GM23338 (cell line): ENCODE measurements around the gene ARHGEF11. TPM values are rescaled to one million over a fixed set of nuclear protein-coding genes. Genes with fewer than 3 reads are reported as not detected.

Experiments used
- ATAC-seq: fragments of 200-7000 bp; cut with Tn5 transposase; 3 replicates; pipeline ENCODE4 v1.9.1; 2020
- DNase-seq: peaks from one replicate; pipeline ENCODE4 v3.0.0-alpha.2; 2015; ENCODE audit warnings: low spot score
- H2AFZ ChIP-seq: fragments of 200-600 bp; sonication (generic); 2 replicates; pipeline ENCODE4 v1.8.0; 2016; ENCODE audit warnings: antibody characterized with exemption, mild to moderate bottlenecking, moderate library complexity
- H3F3A ChIP-seq: fragments of 200-600 bp; sonication (generic); replicated peaks from 2 replicates; pipeline ENCODE4 v1.8.0; 2017; ENCODE audit warnings: antibody characterized with exemption, mixed run types, low read depth
- H3K27ac ChIP-seq: fragments of 200-600 bp; sonication (generic); 2 replicates; pipeline ENCODE4 v1.6.1; 2016; ENCODE audit warnings: low read depth
- H3K27me3 ChIP-seq: fragments of 200-600 bp; sonication (generic); 2 replicates; pipeline ENCODE4 v1.8.0; 2016; ENCODE audit warnings: mild to moderate bottlenecking, mixed run types, moderate library complexity; ENCODE audit not compliant: insufficient read depth
- H3K36me3 ChIP-seq: fragments of 200-600 bp; sonication (generic); 2 replicates; pipeline ENCODE4 v1.8.0; 2016; ENCODE audit warnings: mild to moderate bottlenecking; ENCODE audit not compliant: insufficient read depth
- H3K4me1 ChIP-seq: fragments of 200-600 bp; sonication (generic); 2 replicates; pipeline ENCODE4 v1.8.0; 2016; ENCODE audit warnings: mild to moderate bottlenecking, moderate library complexity; ENCODE audit not compliant: insufficient read depth
- H3K4me2 ChIP-seq: fragments of 200-600 bp; sonication (generic); 2 replicates; pipeline ENCODE4 v1.7.1; 2017; ENCODE audit warnings: mixed run types
- H3K4me3 ChIP-seq: fragments of 200-600 bp; sonication (generic); 2 replicates; pipeline ENCODE4 v1.6.1; 2016; ENCODE audit warnings: mixed run types
- H3K79me2 ChIP-seq: fragments of 200-600 bp; sonication (generic); replicated peaks from 2 replicates; pipeline ENCODE4 v1.8.0; 2017; ENCODE audit warnings: mild to moderate bottlenecking; ENCODE audit not compliant: insufficient read depth
- H3K9me2 ChIP-seq: fragments of 200-600 bp; sonication (generic); 2 replicates; pipeline ENCODE4 v1.8.0; 2017; ENCODE audit not compliant: insufficient read depth
- H4K20me1 ChIP-seq: fragments of 200-600 bp; sonication (generic); replicated peaks from 2 replicates; pipeline ENCODE4 v1.8.0; 2017; ENCODE audit warnings: mild to moderate bottlenecking; ENCODE audit not compliant: insufficient read depth
- H3K27ac Mint-ChIP-seq: 2 replicates; pipeline ENCODE4 v1.8.0; 2020; ENCODE audit warnings: inconsistent platforms, mild to moderate bottlenecking, moderate library complexity, mixed read lengths
- H3K27me3 Mint-ChIP-seq: 3 replicates; pipeline ENCODE4 v1.8.0; 2022; ENCODE audit warnings: low read depth, mild to moderate bottlenecking, moderate library complexity, mixed read lengths, inconsistent platforms; ENCODE audit not compliant: insufficient read depth, poor library complexity
- H3K36me3 Mint-ChIP-seq: 3 replicates; pipeline ENCODE4 v1.8.0; 2021; ENCODE audit warnings: low read depth, mild to moderate bottlenecking, inconsistent platforms, moderate library complexity, mixed read lengths
- H3K4me1 Mint-ChIP-seq: 3 replicates; pipeline ENCODE4 v1.8.0; 2020; ENCODE audit warnings: mild to moderate bottlenecking, inconsistent platforms, mixed read lengths
- H3K4me3 Mint-ChIP-seq: 3 replicates; pipeline ENCODE4 v1.8.0; 2021; ENCODE audit warnings: moderate library complexity, mild to moderate bottlenecking, inconsistent platforms, mixed read lengths
- H3K9me3 Mint-ChIP-seq: 3 replicates; pipeline ENCODE4 v1.8.0; 2020; ENCODE audit warnings: moderate library complexity, mild to moderate bottlenecking, inconsistent platforms, mixed read lengths
- EZH2 ChIP-seq: fragments of 200-600 bp; sonication (generic); IDR thresholded peaks from one replicate; pipeline ENCODE4 v1.8.0; 2017; ENCODE audit warnings: antibody characterized with exemption, mild to moderate bottlenecking, low read depth; ENCODE audit not compliant: unreplicated experiment
- JUNB ChIP-seq: IDR thresholded peaks from one replicate; pipeline ENCODE4 v1.6.1; 2016; ENCODE audit warnings: antibody characterized with exemption; ENCODE audit not compliant: unreplicated experiment
- NANOG ChIP-seq: IDR thresholded peaks from 2 replicates; pipeline ENCODE4 v1.6.1; 2016; ENCODE audit warnings: antibody characterized with exemption, borderline replicate concordance
- POLR2AphosphoS5 ChIP-seq: IDR thresholded peaks from 2 replicates; pipeline ENCODE4 v1.6.1; 2016; ENCODE audit warnings: antibody characterized with exemption, low read depth
- STAT1 ChIP-seq: IDR thresholded peaks from one replicate; pipeline ENCODE4 v1.6.1; 2016; ENCODE audit warnings: antibody characterized with exemption; ENCODE audit not compliant: unreplicated experiment
- ZNF114 ChIP-seq: fragments of 250-450 bp; sonication (Bioruptor Pico); IDR thresholded peaks from 2 replicates; pipeline ENCODE4 v1.5.0; 2020; ENCODE audit warnings: mild to moderate bottlenecking, moderate library complexity
- polyA plus RNA-seq: library from polyadenylated mRNA; unstranded; fragments of >200 nt; fragmentation: Nextera tagmentation; extraction: Ambion mirVana; gene quantifications from 2 replicates; pipeline ENCODE4 v1.2.1, GENCODE V29; 2016
- total RNA-seq: library from RNA; depleted of rRNA; stranded (reverse); fragments of >200 nt; shearing (Covaris generic); gene quantifications from 2 replicates; pipeline ENCODE4 v1.2.3, GENCODE V29; 2014
- TF ChIP-seq, protein P1 (sequence below), 2 experiments: fragments of 200-600 bp in 1 of 2; sonication (generic) in 1 of 2; conservative IDR thresholded peaks; 2 replicates each; pipeline versions ENCODE4 v1.5.1 to v1.6.1; 2016 to 2017; ENCODE audit warnings: antibody characterized with exemption in 2 of 2, low read depth in 2 of 2, mild to moderate bottlenecking in 2 of 2, moderate library complexity in 1 of 2
- TF ChIP-seq, protein P2 (sequence below): fragments of 250-450 bp; sonication (Bioruptor Pico); IDR thresholded peaks from 2 replicates; pipeline ENCODE4 v1.5.0; 2020; ENCODE audit warnings: mild to moderate bottlenecking, moderate library complexity
- TF ChIP-seq, protein P3 (sequence below): IDR thresholded peaks from 2 replicates; pipeline ENCODE4 v1.6.1; 2016; ENCODE audit warnings: antibody characterized with exemption
- TF ChIP-seq, protein P4 (sequence below): IDR thresholded peaks from one replicate; pipeline ENCODE4 v1.6.1; 2018; ENCODE audit warnings: antibody characterized with exemption; ENCODE audit not compliant: unreplicated experiment

The ARHGEF11 gene
- total and polyA plus RNA-seq, 2 experiments from 2014 or later = 12.3 to 33.7 TPM

DNA sequence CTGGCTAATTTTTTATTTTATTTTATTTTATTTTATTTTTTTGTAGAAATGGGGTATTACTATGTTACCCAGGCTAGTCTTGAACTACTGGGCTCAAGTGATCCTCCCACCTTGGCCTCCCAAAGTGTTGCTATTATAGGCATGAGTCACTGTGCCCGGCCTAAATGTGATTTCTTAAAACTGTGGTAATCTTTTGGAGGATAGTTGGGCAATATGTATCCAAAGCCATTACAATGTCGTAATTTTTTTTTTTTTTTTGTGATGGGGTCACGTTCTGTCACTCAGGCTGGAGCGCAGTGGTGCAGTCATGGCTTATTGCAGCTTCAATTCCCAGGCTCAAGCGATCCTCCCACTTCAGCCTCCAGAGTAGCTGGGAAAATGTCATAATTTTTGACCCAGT is 39.9 kb upstream of the ARHGEF11 start (continued):
- TF ChIP-seq, protein P1, sequence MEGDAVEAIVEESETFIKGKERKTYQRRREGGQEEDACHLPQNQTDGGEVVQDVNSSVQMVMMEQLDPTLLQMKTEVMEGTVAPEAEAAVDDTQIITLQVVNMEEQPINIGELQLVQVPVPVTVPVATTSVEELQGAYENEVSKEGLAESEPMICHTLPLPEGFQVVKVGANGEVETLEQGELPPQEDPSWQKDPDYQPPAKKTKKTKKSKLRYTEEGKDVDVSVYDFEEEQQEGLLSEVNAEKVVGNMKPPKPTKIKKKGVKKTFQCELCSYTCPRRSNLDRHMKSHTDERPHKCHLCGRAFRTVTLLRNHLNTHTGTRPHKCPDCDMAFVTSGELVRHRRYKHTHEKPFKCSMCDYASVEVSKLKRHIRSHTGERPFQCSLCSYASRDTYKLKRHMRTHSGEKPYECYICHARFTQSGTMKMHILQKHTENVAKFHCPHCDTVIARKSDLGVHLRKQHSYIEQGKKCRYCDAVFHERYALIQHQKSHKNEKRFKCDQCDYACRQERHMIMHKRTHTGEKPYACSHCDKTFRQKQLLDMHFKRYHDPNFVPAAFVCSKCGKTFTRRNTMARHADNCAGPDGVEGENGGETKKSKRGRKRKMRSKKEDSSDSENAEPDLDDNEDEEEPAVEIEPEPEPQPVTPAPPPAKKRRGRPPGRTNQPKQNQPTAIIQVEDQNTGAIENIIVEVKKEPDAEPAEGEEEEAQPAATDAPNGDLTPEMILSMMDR (conservative IDR thresholded peaks at IDR 0.05; ENCODE audit: low read depth in 2 of 2) = no peak

DNA sequence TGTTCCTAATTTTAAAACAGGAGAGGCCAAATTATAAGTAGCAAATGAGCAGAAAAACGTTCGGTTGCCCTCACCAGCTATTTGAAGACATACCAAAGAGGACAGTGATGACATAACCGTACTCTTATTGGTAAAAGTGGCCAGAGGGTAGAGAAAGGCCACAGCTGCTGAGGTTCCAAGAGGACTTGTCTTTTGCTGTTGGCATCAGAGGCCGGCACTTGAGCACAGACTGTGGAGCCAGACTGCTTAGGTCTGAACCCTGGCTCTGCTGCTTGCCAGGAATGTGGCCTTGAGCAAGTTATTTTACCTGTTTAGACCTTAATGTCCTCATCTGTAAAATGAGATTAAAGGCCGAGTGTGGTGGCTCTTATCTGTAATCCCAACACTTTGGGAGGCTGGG is 39.2 kb upstream of the ARHGEF11 start:
- no peak for DNase-seq
- H3K79me2 ChIP-seq = no peaks in the 10 kb centered on the region
- no peaks in the 10 kb centered on the region for H3K36me3 Mint-ChIP-seq
- H3K4me2 ChIP-seq = no peak overlapping the region
- H4K20me1 ChIP-seq = no peaks in the 10 kb centered on the region
- no peaks in the 10 kb centered on the region for H3K36me3 ChIP-seq
- H3K27me3 Mint-ChIP-seq = peaks cover 13% of the 10 kb centered on the region
- no peak overlapping the region for H3K27ac ChIP-seq
- H3K27me3 ChIP-seq = no peaks in the 10 kb centered on the region
- no peak overlapping the region for H2AFZ ChIP-seq
- no peaks in the 10 kb centered on the region for H3F3A ChIP-seq
- H3K9me3 Mint-ChIP-seq = no peaks in the 10 kb centered on the region
- ATAC-seq = no peak
- no peak overlapping the region for H3K4me3 ChIP-seq
- H3K4me1 ChIP-seq = peaks cover 17% of the 10 kb centered on the region
- no peak overlapping the region for H3K27ac Mint-ChIP-seq
- peaks cover 6% of the 10 kb centered on the region; the same call in 2 of the 3 replicates for H3K4me1 Mint-ChIP-seq
- no peaks in the 10 kb centered on the region; the same call in 1 of the 2 replicates for H3K9me2 ChIP-seq
- H3K4me3 Mint-ChIP-seq = no peak overlapping the region
- TF ChIP-seq, protein P2, sequence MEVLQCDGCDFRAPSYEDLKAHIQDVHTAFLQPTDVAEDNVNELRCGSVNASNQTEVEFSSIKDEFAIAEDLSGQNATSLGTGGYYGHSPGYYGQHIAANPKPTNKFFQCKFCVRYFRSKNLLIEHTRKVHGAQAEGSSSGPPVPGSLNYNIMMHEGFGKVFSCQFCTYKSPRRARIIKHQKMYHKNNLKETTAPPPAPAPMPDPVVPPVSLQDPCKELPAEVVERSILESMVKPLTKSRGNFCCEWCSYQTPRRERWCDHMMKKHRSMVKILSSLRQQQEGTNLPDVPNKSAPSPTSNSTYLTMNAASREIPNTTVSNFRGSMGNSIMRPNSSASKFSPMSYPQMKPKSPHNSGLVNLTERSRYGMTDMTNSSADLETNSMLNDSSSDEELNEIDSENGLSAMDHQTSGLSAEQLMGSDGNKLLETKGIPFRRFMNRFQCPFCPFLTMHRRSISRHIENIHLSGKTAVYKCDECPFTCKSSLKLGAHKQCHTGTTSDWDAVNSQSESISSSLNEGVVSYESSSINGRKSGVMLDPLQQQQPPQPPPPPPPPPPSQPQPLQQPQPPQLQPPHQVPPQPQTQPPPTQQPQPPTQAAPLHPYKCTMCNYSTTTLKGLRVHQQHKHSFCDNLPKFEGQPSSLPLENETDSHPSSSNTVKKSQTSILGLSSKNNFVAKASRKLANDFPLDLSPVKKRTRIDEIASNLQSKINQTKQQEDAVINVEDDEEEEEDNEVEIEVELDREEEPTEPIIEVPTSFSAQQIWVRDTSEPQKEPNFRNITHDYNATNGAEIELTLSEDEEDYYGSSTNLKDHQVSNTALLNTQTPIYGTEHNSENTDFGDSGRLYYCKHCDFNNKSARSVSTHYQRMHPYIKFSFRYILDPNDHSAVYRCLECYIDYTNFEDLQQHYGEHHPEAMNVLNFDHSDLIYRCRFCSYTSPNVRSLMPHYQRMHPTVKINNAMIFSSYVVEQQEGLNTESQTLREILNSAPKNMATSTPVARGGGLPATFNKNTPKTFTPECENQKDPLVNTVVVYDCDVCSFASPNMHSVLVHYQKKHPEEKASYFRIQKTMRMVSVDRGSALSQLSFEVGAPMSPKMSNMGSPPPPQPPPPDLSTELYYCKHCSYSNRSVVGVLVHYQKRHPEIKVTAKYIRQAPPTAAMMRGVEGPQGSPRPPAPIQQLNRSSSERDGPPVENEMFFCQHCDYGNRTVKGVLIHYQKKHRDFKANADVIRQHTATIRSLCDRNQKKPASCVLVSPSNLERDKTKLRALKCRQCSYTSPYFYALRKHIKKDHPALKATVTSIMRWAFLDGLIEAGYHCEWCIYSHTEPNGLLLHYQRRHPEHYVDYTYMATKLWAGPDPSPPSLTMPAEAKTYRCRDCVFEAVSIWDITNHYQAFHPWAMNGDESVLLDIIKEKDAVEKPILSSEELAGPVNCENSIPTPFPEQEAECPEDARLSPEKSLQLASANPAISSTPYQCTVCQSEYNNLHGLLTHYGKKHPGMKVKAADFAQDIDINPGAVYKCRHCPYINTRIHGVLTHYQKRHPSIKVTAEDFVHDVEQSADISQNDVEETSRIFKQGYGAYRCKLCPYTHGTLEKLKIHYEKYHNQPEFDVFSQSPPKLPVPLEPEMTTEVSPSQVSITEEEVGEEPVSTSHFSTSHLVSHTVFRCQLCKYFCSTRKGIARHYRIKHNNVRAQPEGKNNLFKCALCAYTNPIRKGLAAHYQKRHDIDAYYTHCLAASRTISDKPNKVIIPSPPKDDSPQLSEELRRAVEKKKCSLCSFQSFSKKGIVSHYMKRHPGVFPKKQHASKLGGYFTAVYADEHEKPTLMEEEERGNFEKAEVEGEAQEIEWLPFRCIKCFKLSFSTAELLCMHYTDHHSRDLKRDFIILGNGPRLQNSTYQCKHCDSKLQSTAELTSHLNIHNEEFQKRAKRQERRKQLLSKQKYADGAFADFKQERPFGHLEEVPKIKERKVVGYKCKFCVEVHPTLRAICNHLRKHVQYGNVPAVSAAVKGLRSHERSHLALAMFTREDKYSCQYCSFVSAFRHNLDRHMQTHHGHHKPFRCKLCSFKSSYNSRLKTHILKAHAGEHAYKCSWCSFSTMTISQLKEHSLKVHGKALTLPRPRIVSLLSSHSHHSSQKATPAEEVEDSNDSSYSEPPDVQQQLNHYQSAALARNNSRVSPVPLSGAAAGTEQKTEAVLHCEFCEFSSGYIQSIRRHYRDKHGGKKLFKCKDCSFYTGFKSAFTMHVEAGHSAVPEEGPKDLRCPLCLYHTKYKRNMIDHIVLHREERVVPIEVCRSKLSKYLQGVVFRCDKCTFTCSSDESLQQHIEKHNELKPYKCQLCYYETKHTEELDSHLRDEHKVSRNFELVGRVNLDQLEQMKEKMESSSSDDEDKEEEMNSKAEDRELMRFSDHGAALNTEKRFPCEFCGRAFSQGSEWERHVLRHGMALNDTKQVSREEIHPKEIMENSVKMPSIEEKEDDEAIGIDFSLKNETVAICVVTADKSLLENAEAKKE (CRISPR knock-in tag) = no peak
- TF ChIP-seq EZH2 (no peak), NANOG (no peak), JUNB (no peak), POLR2AphosphoS5 (no peak), STAT1 (no peak), ZNF114 (CRISPR knock-in tag) (no peak)
- TF ChIP-seq, protein P3, sequence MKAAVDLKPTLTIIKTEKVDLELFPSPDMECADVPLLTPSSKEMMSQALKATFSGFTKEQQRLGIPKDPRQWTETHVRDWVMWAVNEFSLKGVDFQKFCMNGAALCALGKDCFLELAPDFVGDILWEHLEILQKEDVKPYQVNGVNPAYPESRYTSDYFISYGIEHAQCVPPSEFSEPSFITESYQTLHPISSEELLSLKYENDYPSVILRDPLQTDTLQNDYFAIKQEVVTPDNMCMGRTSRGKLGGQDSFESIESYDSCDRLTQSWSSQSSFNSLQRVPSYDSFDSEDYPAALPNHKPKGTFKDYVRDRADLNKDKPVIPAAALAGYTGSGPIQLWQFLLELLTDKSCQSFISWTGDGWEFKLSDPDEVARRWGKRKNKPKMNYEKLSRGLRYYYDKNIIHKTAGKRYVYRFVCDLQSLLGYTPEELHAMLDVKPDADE = no peak
- TF ChIP-seq, protein P4, sequence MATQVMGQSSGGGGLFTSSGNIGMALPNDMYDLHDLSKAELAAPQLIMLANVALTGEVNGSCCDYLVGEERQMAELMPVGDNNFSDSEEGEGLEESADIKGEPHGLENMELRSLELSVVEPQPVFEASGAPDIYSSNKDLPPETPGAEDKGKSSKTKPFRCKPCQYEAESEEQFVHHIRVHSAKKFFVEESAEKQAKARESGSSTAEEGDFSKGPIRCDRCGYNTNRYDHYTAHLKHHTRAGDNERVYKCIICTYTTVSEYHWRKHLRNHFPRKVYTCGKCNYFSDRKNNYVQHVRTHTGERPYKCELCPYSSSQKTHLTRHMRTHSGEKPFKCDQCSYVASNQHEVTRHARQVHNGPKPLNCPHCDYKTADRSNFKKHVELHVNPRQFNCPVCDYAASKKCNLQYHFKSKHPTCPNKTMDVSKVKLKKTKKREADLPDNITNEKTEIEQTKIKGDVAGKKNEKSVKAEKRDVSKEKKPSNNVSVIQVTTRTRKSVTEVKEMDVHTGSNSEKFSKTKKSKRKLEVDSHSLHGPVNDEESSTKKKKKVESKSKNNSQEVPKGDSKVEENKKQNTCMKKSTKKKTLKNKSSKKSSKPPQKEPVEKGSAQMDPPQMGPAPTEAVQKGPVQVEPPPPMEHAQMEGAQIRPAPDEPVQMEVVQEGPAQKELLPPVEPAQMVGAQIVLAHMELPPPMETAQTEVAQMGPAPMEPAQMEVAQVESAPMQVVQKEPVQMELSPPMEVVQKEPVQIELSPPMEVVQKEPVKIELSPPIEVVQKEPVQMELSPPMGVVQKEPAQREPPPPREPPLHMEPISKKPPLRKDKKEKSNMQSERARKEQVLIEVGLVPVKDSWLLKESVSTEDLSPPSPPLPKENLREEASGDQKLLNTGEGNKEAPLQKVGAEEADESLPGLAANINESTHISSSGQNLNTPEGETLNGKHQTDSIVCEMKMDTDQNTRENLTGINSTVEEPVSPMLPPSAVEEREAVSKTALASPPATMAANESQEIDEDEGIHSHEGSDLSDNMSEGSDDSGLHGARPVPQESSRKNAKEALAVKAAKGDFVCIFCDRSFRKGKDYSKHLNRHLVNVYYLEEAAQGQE = no peak
- TF ChIP-seq, protein P1 (conservative IDR thresholded peaks at IDR 0.05; ENCODE audit: low read depth in 2 of 2) = no peak
